Central memory CD8-positive, alpha-beta T cell (primary cell): ENCODE results near the gene ADTRP.

Experiments
- ATAC-seq: fragments of 150-1000 bp; cut with Tn5 transposase; replicated peaks from 2 replicates; pipeline ENCODE4 v1.10.0; 2022; ENCODE audit warnings: mild to moderate bottlenecking, moderate FRiP score, moderate number of reproducible peaks; ENCODE audit not compliant: poor library complexity, severe bottlenecking; ENCODE audit errors: extremely low read depth
- DNase-seq, 2 donors: peaks; one replicate each; pipeline ENCODE4 v3.0.0; 2021; ENCODE audit warnings: low spot score in 2 of 2
- H3K27ac Mint-ChIP-seq: one replicate; pipeline ENCODE4 v1.8.0; 2022; ENCODE audit warnings: low read depth, mild to moderate bottlenecking, moderate library complexity, mixed read lengths
- H3K27me3 Mint-ChIP-seq: one replicate; pipeline ENCODE4 v1.8.0; 2022; ENCODE audit warnings: mixed read lengths
- H3K36me3 Mint-ChIP-seq: one replicate; pipeline ENCODE4 v1.8.0; 2022; ENCODE audit warnings: mild to moderate bottlenecking, moderate library complexity, mixed read lengths; ENCODE audit not compliant: insufficient read depth
- H3K4me1 Mint-ChIP-seq: one replicate; pipeline ENCODE4 v1.8.0; 2022; ENCODE audit warnings: mixed read lengths
- H3K4me3 Mint-ChIP-seq: one replicate; pipeline ENCODE4 v1.8.0; 2022; ENCODE audit warnings: mild to moderate bottlenecking, moderate library complexity, mixed read lengths
- H3K9me3 Mint-ChIP-seq: one replicate; pipeline ENCODE4 v1.8.0; 2022; ENCODE audit warnings: mixed read lengths

Gene ADTRP

DNA sequence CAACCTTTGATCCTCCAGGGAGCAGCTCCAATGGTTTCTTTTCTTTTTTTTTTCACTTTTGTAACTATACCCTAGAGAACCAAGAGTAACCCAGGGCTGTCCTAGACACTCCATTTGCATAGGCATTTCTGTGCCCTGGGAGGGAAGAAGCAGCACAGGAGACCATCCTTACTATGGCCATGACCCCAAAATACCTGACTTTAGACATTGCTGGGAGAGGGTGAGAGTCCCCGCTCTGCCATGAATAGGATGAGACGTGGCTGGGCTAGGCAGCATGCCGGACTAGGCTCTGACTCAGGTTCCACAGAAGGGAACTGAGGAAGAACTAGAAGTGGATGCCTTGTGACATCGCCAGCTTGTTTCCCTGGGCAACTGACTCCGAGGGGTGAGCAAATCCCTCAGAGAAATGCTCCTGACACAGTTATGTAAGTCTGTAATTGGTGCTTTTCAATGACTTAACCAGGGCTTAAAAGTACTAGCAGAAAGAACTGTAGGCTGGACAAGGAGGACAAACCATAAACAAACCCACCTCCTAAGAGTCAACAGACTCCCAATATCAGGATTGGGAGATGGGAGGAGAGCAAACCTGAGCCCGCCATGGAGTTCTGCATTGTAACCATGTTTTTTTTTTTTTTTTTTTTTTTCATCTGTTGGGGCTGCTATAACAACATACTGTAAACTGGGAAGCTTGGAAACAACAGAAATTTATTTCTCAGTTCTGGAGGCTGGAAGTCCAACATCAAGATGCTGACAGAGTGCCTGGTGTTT, 910 bp upstream of the ADTRP start:
- H3K4me1 Mint-ChIP-seq = no peaks in the 10 kb centered on the region
- no peaks in the 10 kb centered on the region for H3K9me3 Mint-ChIP-seq
- no peak overlapping the region for H3K27ac Mint-ChIP-seq
- DNase-seq = no peak
- H3K27me3 Mint-ChIP-seq = peaks cover 32% of the 10 kb centered on the region
- H3K4me3 Mint-ChIP-seq = no peak overlapping the region
- no peak for ATAC-seq
- H3K36me3 Mint-ChIP-seq = no peaks in the 10 kb centered on the region

DNA sequence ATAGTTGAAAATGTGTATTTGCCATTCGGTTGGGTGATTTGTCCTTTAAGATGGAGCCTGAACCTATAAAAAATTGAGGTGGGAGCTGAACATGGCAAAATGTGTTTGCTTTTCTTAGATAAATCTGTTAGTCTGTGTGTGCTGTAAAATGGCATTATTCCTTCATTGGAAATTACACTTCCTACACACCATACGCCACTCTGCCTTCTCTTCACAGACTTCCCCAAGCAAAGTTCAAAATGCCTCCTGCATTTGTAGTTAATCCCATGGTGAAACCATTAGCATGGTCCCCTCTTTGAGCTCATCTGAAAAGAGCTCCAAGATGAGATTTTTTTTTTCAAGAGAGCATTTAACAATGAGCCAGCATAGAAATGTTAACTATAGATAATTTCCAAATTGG, 567 bp downstream of the ADTRP start:
- ATAC-seq (no peak), DNase-seq (no peak)
- no peaks in the 10 kb centered on the region for H3K4me1 Mint-ChIP-seq
- no peaks in the 10 kb centered on the region for H3K9me3 Mint-ChIP-seq
- H3K27me3 Mint-ChIP-seq = peaks cover 23% of the 10 kb centered on the region
- no peaks in the 10 kb centered on the region for H3K36me3 Mint-ChIP-seq
- H3K4me3 Mint-ChIP-seq = no peak overlapping the region
- H3K27ac Mint-ChIP-seq = no peak overlapping the region

DNA sequence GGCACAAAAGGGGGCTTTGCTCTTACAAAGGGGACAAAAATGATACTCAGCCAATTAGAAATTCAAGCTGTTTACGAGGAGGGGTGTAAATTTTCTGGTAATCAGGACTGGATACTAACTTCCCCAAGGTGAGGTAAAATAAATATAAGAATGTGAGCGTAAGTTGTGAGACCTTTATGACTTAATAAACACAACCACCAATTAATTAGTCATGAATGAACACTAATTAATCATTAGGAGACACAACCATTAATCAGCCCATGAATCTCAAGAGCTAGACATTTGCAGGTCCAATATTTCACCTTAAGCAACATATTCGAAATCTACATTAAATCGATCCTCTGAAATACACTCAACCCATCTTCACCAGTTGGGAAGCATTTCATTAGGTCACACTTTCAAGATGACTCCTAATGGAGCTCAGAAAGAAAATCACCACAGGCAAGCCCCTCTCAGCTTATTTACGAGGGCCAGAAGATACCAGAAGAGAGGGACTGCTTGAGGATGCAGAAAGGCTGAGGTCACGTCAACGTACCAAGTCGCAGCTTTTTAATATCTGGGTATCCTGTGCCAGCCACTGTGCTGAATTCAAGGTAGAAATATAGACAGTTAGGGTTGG, 2.7 kb downstream of the ADTRP start:
- Mint-ChIP-seq H3K4me3 (no peak overlapping the region), H3K27ac (no peak overlapping the region), H3K9me3 (no peaks in the 10 kb centered on the region), H3K36me3 (no peaks in the 10 kb centered on the region), H3K4me1 (no peaks in the 10 kb centered on the region), H3K27me3 (peaks cover 38% of the 10 kb centered on the region)
- DNase-seq (no peak), ATAC-seq (no peak)

DNA sequence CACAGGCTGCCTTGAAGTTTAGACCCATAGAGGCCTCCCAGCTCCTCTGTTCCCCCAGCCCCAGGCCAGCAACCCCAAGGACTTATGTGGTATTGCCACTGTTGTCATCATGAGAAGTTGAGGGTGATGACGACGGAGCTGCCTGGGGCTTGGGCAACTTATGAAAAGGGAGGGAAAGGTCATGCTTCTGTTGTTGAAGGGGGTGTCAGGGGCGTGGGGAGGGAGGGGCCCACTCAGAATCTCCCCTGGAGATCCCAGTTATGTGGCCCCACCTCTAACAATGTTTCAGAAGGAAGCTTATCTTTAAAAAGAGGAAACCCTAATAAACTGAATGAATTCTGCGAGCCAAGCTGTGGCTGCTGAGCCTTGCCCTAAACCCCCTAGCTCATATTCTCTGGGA, 4.2 kb downstream of the ADTRP start:
- no peaks in the 10 kb centered on the region for H3K9me3 Mint-ChIP-seq
- no peak overlapping the region for H3K27ac Mint-ChIP-seq
- no peak overlapping the region for H3K4me3 Mint-ChIP-seq
- H3K4me1 Mint-ChIP-seq = no peaks in the 10 kb centered on the region
- peaks cover 51% of the 10 kb centered on the region for H3K27me3 Mint-ChIP-seq
- H3K36me3 Mint-ChIP-seq = no peaks in the 10 kb centered on the region
- no peak for DNase-seq
- no peak for ATAC-seq

DNA sequence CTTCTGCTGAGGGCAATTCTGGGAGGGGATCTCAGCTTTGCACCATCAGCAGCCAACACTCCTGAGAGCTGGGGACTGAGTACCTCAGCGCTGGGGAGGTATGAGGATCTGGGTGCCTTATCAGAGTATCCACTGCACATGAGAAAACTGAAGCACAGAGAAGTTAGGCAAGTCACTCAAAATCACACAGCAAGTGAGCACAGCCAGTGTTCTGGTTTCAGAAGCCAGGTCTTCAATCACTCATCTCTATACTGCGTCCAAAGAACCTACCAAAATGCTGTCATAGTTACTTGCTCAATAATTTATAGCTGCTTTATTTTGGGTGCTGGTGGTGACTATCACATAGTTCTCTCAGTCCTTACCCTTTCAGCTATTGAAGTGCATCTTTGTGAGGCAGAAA, 5.0 kb downstream of the ADTRP start:
- ATAC-seq (no peak), DNase-seq (no peak)
- H3K4me1 Mint-ChIP-seq = no peaks in the 10 kb centered on the region
- H3K9me3 Mint-ChIP-seq = no peaks in the 10 kb centered on the region
- no peak overlapping the region for H3K27ac Mint-ChIP-seq
- no peak overlapping the region for H3K4me3 Mint-ChIP-seq
- H3K36me3 Mint-ChIP-seq = no peaks in the 10 kb centered on the region
- peaks cover 59% of the 10 kb centered on the region for H3K27me3 Mint-ChIP-seq

DNA sequence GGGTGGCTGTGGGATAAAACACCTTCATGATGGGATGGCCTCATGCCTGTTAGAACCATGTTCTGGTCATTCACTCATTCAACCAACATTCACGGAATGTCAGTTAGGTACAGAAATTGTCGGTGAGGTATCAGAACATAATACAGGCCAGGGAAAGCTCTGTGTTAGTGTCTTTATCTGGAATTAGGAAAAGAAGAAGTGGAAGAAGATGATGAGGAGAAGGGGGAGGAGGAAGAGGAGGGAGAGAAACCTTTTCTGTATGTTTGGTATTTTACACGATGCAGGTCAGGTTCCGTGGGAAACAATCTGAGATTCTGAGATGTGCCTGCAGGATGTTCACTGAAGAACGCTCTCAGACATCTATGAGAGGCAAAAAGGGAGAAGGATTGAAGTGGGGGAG, 5.6 kb downstream of the ADTRP start:
- H3K36me3 Mint-ChIP-seq = no peaks in the 10 kb centered on the region
- no peaks in the 10 kb centered on the region for H3K9me3 Mint-ChIP-seq
- H3K4me1 Mint-ChIP-seq = no peaks in the 10 kb centered on the region
- DNase-seq = no peak
- H3K27me3 Mint-ChIP-seq = peaks cover 65% of the 10 kb centered on the region
- no peak for ATAC-seq
- H3K4me3 Mint-ChIP-seq = no peak overlapping the region
- no peak overlapping the region for H3K27ac Mint-ChIP-seq

DNA sequence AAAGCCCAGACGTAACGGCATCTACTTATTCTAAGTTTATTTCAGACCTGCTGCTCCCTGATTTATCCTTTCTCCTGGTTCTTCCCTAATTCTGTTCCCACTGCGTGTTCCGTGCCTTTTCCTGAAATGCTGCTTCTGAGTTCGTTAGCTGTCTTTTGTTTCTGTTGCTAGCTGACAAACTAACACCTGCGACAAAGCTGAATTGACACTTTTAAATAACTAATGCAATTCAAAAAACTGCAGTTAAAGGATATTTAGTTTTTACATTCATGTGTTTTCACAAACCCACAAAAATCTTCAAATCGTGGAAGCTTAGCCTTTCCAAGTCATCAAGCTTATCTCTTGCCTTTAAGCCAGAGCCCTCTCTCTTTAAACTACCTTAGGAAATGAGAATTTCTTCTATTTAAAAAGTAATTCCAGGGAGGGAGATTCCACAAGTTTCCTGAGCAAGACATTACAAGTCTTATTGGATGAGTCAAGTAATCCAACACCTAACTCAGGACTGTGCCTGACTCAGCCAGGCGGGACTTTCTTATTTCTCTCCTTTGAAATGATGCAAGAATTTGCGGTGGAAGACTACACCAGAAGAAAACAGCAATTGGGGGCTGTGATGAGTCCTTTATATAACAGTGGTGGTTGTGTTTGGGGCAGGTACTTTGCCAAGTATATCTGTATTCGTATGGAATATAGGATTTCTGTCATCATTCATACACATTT, 6.3 kb downstream of the ADTRP start:
- H3K4me1 Mint-ChIP-seq = no peaks in the 10 kb centered on the region
- DNase-seq (no peak), ATAC-seq (no peak)
- H3K4me3 Mint-ChIP-seq = no peak overlapping the region
- H3K9me3 Mint-ChIP-seq = no peaks in the 10 kb centered on the region
- H3K36me3 Mint-ChIP-seq = no peaks in the 10 kb centered on the region
- H3K27me3 Mint-ChIP-seq = peaks cover 73% of the 10 kb centered on the region
- H3K27ac Mint-ChIP-seq = no peak overlapping the region

DNA sequence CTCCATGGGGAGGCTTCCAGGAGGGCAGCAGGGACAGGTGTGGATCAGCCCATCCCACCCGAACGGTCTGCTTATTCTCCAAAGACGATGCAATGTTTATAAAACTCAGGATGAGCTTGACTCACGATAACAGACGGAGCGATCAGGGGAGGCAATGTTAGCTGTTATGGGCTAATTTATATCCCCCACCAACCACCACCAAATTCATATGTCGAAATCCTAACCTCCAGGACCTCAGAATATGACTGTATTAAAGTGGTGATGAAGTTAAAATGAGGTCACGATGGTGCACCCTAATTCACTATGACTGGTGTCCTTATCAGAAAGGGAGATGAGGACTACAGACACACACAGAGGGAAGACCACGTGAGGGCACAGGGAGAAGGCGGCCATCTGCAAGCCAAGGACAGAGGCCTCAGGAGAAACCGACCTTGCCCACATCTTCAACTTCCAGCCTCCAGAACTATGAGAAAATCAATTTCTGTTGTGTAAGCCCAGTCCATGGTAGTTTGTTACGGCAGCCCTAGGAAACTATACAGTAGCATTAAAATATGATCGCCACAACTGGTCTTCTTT, 7.0 kb downstream of the ADTRP start:
- Mint-ChIP-seq H3K36me3 (no peaks in the 10 kb centered on the region), H3K27me3 (peaks cover 80% of the 10 kb centered on the region), H3K4me3 (no peak overlapping the region), H3K27ac (no peak overlapping the region), H3K9me3 (no peaks in the 10 kb centered on the region), H3K4me1 (no peaks in the 10 kb centered on the region)
- DNase-seq = no peak
- no peak for ATAC-seq

DNA sequence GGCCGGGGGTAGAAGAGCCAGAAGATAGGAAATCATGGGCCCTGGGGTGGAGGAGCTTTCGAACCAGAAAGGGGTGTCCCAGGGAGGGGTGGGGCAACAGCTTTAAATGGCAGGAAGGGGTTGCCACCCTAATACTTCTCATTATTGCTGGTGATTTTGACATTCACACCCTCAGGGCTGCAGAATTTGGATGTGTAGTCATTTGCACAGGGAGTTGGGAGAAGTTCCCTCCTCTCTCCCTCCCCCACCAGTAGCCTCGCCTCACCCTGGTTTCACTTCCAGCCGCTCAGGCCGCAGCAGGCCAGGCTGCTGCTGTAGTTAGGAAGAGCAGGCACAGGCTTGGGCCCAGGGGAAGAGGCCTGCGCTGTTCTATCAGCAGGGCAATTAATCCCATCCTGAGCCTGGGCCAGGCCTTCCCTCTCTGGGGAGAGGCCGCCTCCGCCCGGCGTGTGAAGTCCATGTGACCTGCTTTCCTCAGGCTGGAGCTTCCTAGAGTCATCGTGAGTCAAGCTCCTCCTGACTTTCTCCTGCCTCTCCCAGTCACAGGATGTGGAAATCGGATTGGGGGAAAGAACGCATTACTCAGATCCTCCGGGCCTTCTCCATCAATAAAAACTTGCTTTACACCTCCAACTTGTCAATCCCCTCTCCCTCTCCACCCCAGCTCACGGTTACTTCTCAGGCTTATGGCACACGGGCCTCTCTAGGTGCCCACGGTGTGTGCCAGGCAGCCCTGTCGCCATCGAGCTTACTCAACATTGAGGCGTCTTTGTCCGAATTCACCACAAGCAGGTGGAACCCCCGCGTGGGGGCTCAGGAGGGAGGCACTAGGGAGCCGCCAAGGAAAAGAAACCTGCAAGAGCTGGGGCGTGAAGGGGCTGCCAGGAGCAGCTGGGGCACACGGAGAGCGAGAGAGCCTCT, 7.8 kb downstream of the ADTRP start:
- Mint-ChIP-seq H3K36me3 (no peaks in the 10 kb centered on the region), H3K9me3 (no peaks in the 10 kb centered on the region), H3K4me1 (no peaks in the 10 kb centered on the region), H3K27ac (no peak overlapping the region), H3K27me3 (peaks cover 82% of the 10 kb centered on the region), H3K4me3 (no peak overlapping the region)
- ATAC-seq (no peak), DNase-seq (no peak)

DNA sequence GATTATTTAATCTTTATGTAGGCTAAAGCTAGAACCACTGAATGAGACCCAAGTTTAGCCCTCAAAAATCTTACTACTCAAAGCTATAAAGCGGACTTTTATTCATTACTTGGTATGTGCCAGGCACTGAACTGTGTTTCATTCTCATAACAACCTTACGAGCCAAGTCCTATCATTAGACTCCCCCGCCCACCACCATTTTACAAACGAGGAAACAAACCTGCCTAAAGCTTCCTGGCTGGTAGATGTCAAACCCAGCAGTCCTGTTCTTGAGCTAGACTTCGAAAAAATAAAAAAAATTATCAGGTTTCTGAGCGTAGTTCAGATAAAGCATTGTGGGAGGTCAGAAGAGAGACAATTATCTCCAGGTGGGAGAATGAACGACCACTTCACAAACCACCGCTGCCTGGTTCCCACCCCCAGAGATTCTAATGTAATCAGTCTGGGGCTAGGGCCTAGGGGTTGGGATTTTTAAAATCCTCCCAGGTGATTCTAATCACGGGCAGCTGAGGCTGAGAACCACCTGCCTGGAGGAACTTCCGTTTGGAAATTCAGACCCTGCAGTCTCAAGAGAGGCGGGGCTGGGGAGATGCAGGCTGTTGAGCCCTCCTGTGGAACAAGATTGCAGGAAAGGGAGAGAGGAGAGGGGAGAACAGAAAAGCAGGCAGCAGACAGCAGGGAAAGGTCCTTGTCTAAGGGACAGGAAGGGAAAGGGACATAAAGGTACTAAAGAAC, 8.6 kb downstream of the ADTRP start:
- Mint-ChIP-seq H3K4me3 (no peak overlapping the region), H3K27ac (no peak overlapping the region), H3K4me1 (no peaks in the 10 kb centered on the region), H3K27me3 (peaks cover 74% of the 10 kb centered on the region), H3K9me3 (no peaks in the 10 kb centered on the region), H3K36me3 (no peaks in the 10 kb centered on the region)
- no peak for ATAC-seq
- DNase-seq = no peak

DNA sequence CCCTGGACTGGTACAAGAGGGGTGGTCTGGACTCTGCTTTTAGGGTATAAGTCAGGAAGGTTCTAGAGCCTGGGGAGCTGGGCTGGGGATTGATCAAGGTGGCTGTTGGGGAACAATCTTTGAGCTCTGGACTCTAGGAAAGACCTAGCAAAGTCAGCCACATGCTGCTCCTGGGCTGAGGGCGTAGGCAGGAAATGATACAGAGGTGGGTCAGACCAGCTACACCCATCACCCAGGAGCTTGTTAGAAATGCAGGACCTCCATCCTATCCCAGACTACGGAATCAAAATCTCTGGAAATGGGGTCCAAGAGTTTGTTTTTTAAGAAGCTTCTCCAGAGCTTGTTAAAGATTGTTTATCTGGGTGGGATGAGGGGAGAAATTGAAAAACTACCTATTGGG, 9.4 kb downstream of the ADTRP start:
- DNase-seq (no peak), ATAC-seq (no peak)
- H3K4me1 Mint-ChIP-seq = no peaks in the 10 kb centered on the region
- H3K27me3 Mint-ChIP-seq = peaks cover 76% of the 10 kb centered on the region
- H3K9me3 Mint-ChIP-seq = no peaks in the 10 kb centered on the region
- no peaks in the 10 kb centered on the region for H3K36me3 Mint-ChIP-seq
- no peak overlapping the region for H3K27ac Mint-ChIP-seq
- H3K4me3 Mint-ChIP-seq = no peak overlapping the region
